Activated B cell treated with CpG ODN at 0.5 μM for 24 hours (primary cell): ENCODE measurements around the gene FMN1. TPM values are rescaled to one million over a fixed set of nuclear protein-coding genes. Genes with fewer than 3 reads are reported as not detected.
"Not testable (repeated sequence)": the region's sequence is repeated elsewhere in the genome, so short reads cannot be mapped to it uniquely, and the experiment has no call there.

Source experiments
- ATAC-seq: fragments of 200-7000 bp; cut with Tn5 transposase; one replicate; pipeline ENCODE4 v1.10.0; 2021; ENCODE audit warnings: low read depth, mild to moderate bottlenecking, moderate library complexity
- CTCF ChIA-PET: fragments of 350-600 bp; sonication (Branson Sonifier 250); formaldehyde crosslinking; loops from one replicate; lab custom pipeline; 2021; ENCODE audit warnings: antibody characterized with exemption; lab: Charles Lee
- POLR2A ChIA-PET: fragments of 350-600 bp; sonication (Branson Sonifier 250); formaldehyde crosslinking; loops from one replicate; lab custom pipeline; 2021; ENCODE audit warnings: antibody characterized with exemption; lab: Charles Lee
- DNase-seq: peaks from one replicate; pipeline ENCODE4 v3.0.0; 2022
- H3K27ac Mint-ChIP-seq: one replicate; pipeline ENCODE4 v1.8.0; 2020; ENCODE audit warnings: mixed read lengths
- H3K27me3 Mint-ChIP-seq: one replicate; pipeline ENCODE4 v1.8.0; 2021; ENCODE audit warnings: mixed read lengths
- H3K36me3 Mint-ChIP-seq: one replicate; pipeline ENCODE4 v1.8.0; 2021; ENCODE audit warnings: low read depth, mixed read lengths
- H3K4me1 Mint-ChIP-seq: one replicate; pipeline ENCODE4 v1.8.0; 2021; ENCODE audit warnings: mixed read lengths
- H3K4me3 Mint-ChIP-seq: one replicate; pipeline ENCODE4 v1.8.0; 2020; ENCODE audit warnings: mild to moderate bottlenecking, mixed read lengths
- H3K9me3 Mint-ChIP-seq: one replicate; pipeline ENCODE4 v1.8.0; 2020; ENCODE audit warnings: mixed read lengths
- intact Hi-C: fragments of 100-400 bp; cut with micrococcal nuclease; formaldehyde crosslinking; loops from one replicate; pipeline ENCODE4 v1.15.1; 2024
- total RNA-seq: library from RNA; stranded (reverse); gene quantifications from 2 replicates; pipeline ENCODE4 v1.2.3, GENCODE V29; 2022
- TF ChIP-seq, protein P1 (sequence below): fragments of 200-600 bp; IDR thresholded peaks from one replicate; pipeline ENCODE4 v1.8.0; 2022; ENCODE audit warnings: antibody characterized with exemption, mild to moderate bottlenecking

The FMN1 gene
- total RNA-seq, 1 donor from 2014 or later, result 0.80 TPM

DNA sequence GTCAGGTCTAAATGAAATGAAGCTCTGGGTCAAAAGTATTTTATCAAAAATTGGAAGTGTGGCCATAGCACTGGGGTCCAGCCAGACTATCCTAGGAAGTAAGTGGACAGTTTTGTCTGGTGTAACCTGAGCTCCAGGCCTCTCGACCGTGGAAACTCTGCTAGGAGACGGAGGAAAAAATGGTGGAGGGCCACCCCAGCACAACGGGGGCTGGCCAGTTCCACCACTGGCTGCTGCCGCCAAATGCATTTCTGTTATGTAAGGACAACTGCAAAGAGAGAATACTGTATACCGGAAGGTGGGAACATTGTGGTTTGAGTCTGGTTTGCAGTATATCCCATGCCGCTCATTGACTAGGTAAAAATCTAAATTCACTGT is 241.0 kb downstream of the FMN1 start:
- Mint-ChIP-seq H3K9me3 (peaks cover 9% of the 10 kb centered on the region), H3K27ac (no peak overlapping the region), H3K27me3 (peaks cover 8% of the 10 kb centered on the region), H3K36me3 (no peaks in the 10 kb centered on the region), H3K4me1 (no peaks in the 10 kb centered on the region), H3K4me3 (no peak overlapping the region)
- ChIA-PET CTCF (interaction anchor here (2.2 to 7.0 kb wide), 2 partner anchors 109 to 292 kb away, joined by 17 to 67 read pairs; no protein-coding TSS in a partner anchor), POLR2A (no interaction called here)
- TF ChIP-seq, protein P1, sequence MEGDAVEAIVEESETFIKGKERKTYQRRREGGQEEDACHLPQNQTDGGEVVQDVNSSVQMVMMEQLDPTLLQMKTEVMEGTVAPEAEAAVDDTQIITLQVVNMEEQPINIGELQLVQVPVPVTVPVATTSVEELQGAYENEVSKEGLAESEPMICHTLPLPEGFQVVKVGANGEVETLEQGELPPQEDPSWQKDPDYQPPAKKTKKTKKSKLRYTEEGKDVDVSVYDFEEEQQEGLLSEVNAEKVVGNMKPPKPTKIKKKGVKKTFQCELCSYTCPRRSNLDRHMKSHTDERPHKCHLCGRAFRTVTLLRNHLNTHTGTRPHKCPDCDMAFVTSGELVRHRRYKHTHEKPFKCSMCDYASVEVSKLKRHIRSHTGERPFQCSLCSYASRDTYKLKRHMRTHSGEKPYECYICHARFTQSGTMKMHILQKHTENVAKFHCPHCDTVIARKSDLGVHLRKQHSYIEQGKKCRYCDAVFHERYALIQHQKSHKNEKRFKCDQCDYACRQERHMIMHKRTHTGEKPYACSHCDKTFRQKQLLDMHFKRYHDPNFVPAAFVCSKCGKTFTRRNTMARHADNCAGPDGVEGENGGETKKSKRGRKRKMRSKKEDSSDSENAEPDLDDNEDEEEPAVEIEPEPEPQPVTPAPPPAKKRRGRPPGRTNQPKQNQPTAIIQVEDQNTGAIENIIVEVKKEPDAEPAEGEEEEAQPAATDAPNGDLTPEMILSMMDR, result no peak
- intact Hi-C loops, result no loop called here
- DNase-seq, result no peak
- no peak for ATAC-seq

DNA sequence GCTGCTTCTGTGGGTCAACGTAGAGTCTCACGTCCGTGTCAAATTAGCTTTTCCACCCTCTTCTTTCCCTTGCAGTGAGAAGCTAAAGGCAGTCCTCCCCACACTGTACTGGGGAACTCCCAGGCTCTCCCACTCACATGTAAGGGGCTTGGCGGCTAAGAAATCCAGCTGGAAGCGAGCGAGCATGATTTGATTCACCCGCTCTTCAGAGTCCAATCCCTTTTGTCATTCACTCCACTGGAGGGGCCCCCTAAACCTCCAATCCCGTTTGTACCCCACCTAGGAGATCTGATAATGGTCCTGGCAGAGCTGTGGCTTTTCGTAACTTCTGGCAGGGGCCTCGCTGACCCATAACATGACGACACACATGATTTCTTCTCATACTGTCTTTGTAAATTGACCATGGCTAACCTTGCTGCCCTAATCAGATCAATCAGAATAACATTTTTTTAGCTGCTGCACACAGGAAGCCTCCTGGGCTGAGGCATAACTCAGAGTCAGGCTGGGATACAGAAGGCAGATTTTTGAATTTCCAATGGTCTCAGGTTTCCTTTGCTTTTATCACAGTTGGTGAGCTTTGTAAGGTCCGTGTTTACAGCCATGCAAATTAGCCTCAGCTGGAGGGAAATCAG is 241.5 kb downstream of the FMN1 start:
- Mint-ChIP-seq H3K4me3 (no peak overlapping the region), H3K9me3 (peaks cover 9% of the 10 kb centered on the region), H3K4me1 (no peaks in the 10 kb centered on the region), H3K36me3 (no peaks in the 10 kb centered on the region), H3K27ac (no peak overlapping the region), H3K27me3 (peaks cover 4% of the 10 kb centered on the region)
- ChIA-PET CTCF (interaction anchor here (2.2 to 7.0 kb wide), 2 partner anchors 109 to 292 kb away, joined by 17 to 67 read pairs; no protein-coding TSS in a partner anchor), POLR2A (no interaction called here)
- ATAC-seq (no peak), DNase-seq (no peak)
- intact Hi-C loops, result no loop called here
- TF ChIP-seq, protein P1, result no peak

DNA sequence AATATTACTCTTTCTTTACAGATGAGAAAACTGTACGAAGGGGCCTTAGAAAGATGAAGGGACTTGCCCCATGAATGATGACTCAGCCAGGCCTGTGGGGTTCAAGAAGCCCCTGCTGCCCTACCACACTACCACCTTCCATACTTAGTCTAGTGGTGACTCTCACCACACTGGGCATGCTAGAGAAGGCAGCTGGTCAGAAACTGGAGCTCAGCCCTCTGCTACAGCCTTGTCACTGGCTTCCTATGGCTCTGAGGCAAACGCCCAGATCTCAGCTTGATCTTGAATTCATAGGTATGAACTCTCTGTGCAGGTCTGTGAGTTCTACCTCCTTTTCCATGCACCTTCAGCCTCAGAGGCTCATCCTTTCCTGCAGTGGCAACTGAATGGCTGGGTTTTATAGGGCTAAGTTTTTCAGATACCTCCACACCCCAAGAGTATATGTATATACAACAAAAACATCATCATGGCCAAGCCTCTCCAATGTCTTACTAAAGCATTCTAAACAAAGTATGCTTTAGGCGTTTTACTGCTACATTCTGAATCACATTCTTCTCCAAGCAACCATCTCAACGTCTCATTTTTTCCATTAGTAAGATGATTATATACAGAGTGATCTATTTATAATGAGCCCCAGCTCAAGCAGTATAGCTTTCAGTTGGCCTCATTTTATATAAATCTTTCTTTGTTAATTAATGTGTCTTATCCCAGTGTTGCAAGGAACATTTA is 242.6 kb downstream of the FMN1 start:
- H3K4me1 Mint-ChIP-seq, result no peaks in the 10 kb centered on the region
- ChIA-PET CTCF (interaction anchor here (1.0 kb wide), 1 partner anchor 289 kb away, joined by 5 read pairs; no protein-coding TSS in a partner anchor), POLR2A (interaction anchor here (0.6 kb wide), 1 partner anchor 168 kb away, joined by 4 read pairs; no protein-coding TSS in a partner anchor)
- H3K4me3 Mint-ChIP-seq, result no peak overlapping the region
- DNase-seq, result no peak
- no peak for ATAC-seq
- intact Hi-C loops, result no loop called here
- TF ChIP-seq, protein P1, result no peak
- peaks cover 2% of the 10 kb centered on the region for H3K27me3 Mint-ChIP-seq
- no peak overlapping the region for H3K27ac Mint-ChIP-seq
- H3K36me3 Mint-ChIP-seq, result no peaks in the 10 kb centered on the region
- H3K9me3 Mint-ChIP-seq, result peaks cover 9% of the 10 kb centered on the region

DNA sequence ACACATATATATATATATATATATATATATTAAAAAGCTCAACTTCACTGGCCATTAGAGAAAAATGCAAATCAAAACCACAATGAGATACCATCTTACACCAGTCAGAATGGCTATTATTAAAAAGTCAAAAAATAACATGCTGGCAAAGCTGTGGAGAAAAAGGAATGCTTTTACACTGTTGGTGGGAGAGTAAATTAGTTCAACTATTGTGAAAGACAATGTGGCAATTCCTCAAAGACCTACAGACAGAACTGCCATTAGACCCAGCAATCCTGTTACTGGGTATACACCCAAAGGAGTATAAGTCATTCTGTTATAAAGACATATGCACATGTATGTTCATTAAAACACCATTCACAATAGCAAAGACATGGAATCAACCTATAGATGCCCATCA is 244.5 kb downstream of the FMN1 start:
- H3K4me1 Mint-ChIP-seq, H3K9me3 Mint-ChIP-seq, CTCF ChIA-PET, H3K27me3 Mint-ChIP-seq, H3K36me3 Mint-ChIP-seq, H3K27ac Mint-ChIP-seq, POLR2A ChIA-PET, H3K4me3 Mint-ChIP-seq, DNase-seq, ATAC-seq, intact Hi-C loops: not testable (repeated sequence)

DNA sequence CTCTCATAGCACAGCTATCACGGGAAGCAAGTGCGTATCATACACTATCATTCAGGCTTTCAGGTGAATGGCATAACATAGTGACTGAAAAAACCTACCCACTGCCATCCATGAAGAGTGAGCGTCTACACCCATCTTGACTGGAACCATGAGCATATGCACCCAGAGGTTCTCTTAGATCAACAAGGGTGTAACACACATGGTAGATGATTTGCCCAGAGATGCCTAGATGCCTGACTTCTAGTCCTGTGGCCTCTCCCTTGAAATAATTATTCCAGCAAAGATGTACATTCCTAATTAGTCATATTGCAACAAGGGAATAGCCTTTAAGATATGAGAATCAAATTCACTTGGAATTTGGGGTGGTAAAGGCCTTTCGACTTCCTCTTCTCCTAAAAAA is 248.3 kb downstream of the FMN1 start:
- intact Hi-C loops, result no loop called here
- TF ChIP-seq, protein P1, result no peak
- peaks cover 9% of the 10 kb centered on the region for H3K9me3 Mint-ChIP-seq
- no peaks in the 10 kb centered on the region for H3K36me3 Mint-ChIP-seq
- no peaks in the 10 kb centered on the region for H3K4me1 Mint-ChIP-seq
- no peak overlapping the region for H3K4me3 Mint-ChIP-seq
- CTCF ChIA-PET, result interaction anchor here (1.5 to 1.6 kb wide), 2 partner anchors 10 to 102 kb away, joined by 5 to 6 read pairs; no protein-coding TSS in a partner anchor
- no peak for ATAC-seq
- POLR2A ChIA-PET, result no interaction called here
- H3K27ac Mint-ChIP-seq, result no peak overlapping the region
- H3K27me3 Mint-ChIP-seq, result peaks cover 2% of the 10 kb centered on the region
- no peak for DNase-seq
